ENCODE data around the gene BANP.

GRCh38 chr16:87958632-87959031 is 7.4 kb downstream of the BANP start:
- TF ChIP-seq POLR2A (IDR thresholded peaks at IDR 0.05; ENCODE audit: low read length) (no peak), GATA1 (IDR thresholded peaks at IDR 0.05; ENCODE audit: low read depth, low read length) (no peak)

All from erythroblast (primary cell).